ENCODE data around the gene TNFSF8.

TNFSF8 gene

DNA sequence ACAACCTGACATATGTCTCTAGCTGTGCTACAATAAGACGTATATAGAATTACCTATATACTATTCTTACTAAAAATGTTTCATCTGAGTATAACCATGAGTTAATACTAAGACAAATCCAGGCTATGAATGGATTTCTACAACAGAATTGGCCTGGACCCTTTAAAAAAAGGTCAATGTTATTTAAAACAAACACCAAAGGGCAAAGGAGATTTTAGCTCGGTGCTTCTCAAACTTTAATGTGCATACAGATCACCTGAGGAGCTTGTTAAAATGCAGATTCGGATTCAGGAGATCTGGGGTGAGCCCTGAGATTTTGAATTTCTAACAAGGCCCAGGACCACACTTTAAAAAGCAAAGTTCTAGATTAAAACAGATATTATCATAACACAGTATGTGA, 6.5 kb downstream of the TNFSF8 start:
- H3K27me3 Mint-ChIP-seq: peaks cover 9% of the 10 kb centered on the region
- no peak overlapping the region for H3K4me3 Mint-ChIP-seq
- H3K4me1 Mint-ChIP-seq: peaks cover 39% of the 10 kb centered on the region
- no peaks in the 10 kb centered on the region for H3K9me3 Mint-ChIP-seq
- no peak overlapping the region for H3K27ac Mint-ChIP-seq
- ATAC-seq: no peak
- H3K36me3 Mint-ChIP-seq: no peaks in the 10 kb centered on the region

DNA sequence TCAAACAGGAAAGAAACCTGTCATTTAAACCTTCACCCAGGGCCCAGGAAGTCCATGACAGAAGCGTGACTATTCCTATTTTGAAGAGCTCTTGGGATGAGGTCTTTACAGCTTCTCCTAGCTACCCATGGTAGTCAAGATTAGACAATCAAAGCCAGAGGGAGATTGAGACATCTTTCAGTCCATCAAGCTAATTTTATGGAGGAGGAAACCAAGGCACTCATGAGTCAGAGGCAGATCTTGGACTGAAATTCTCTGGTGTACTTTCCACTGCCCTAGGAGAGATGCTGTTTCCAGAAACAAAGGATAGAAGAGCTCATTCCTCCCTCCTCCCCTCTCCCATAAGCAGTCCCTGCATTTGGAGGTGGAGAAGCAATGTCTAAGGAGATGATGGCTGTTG, 9.2 kb downstream of the TNFSF8 start:
- Mint-ChIP-seq H3K27ac (no peak overlapping the region), H3K9me3 (no peaks in the 10 kb centered on the region), H3K36me3 (no peaks in the 10 kb centered on the region), H3K27me3 (peaks cover 9% of the 10 kb centered on the region), H3K4me1 (peaks cover 25% of the 10 kb centered on the region), H3K4me3 (no peak overlapping the region)
- ATAC-seq: no peak

DNA sequence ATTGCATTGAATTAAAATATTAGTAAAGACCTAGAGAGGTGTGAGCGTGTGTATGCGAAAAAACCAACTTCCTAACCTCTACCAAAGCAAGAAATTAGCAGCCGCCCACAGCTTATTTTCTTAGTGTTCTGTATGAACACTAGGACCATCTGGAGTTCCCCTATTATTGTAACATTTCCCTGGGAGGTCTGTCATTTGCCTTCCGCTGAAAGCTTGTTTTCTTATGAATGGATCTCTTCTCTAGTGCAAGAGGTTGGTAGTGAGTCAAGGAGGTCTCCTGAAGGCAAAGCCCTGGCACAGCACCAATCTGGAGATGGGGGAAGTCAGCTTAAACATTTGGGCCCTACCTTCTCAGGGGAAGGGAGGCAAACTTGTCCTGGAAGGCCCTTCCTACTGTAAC, 10.8 kb downstream of the TNFSF8 start:
- peaks cover 17% of the 10 kb centered on the region for H3K4me1 Mint-ChIP-seq
- H3K4me3 Mint-ChIP-seq: no peak overlapping the region

DNA sequence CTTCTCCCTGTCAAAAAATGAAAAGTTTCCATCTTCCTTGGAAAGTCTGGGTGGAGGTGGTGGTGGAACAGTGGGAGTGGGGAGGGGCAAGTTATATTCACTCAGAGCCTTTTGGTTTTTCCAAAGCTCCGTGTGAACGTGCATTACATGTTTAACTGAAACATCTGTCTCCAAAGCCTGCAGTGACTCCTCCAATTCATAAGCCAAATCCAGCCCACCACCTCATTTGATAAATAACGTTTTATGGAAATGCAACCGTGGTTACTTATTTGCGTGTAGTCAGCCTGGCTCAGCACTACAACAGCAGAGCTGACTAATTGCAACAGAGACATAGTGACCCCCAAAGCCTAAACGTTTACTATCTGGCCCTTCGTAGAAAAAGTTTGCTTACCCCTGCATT, 13.9 kb downstream of the TNFSF8 start:
- Mint-ChIP-seq H3K27me3 (no peaks in the 10 kb centered on the region), H3K4me3 (no peak overlapping the region), H3K9me3 (no peaks in the 10 kb centered on the region), H3K27ac (no peak overlapping the region), H3K4me1 (peaks cover 17% of the 10 kb centered on the region), H3K36me3 (no peaks in the 10 kb centered on the region)
- ATAC-seq: no peak

More for the DNA sequence above, 10.8 kb downstream of the TNFSF8 start:
- no peak overlapping the region for H3K27ac Mint-ChIP-seq
- no peaks in the 10 kb centered on the region for H3K36me3 Mint-ChIP-seq
- H3K9me3 Mint-ChIP-seq: no peaks in the 10 kb centered on the region
- peaks cover 9% of the 10 kb centered on the region for H3K27me3 Mint-ChIP-seq
- ATAC-seq: peak; percentile 61

DNA sequence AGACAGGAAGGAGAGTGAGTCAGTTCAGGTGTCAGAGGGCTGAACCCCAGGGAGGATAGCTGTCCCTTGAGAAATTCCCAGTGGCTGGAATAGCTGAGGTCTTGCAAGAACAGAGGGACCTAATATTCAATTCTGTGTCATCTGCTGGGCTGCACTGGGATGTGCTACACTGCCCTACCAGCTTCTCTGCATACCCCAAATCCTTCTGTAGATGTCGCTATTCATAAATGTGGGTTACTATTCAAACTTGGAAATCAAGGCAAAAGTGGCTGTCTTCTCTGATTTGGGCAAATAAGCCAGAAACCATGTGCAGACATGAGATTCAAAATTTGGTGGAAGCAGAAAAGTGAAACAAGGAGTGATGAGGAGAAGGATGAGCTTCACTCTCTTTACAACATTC, 16.3 kb downstream of the TNFSF8 start:
- no peak for ATAC-seq
- H3K27ac Mint-ChIP-seq: no peak overlapping the region
- no peaks in the 10 kb centered on the region for H3K27me3 Mint-ChIP-seq
- H3K4me1 Mint-ChIP-seq: peaks cover 23% of the 10 kb centered on the region
- no peaks in the 10 kb centered on the region for H3K9me3 Mint-ChIP-seq
- H3K36me3 Mint-ChIP-seq: no peaks in the 10 kb centered on the region
- H3K4me3 Mint-ChIP-seq: no peak overlapping the region

DNA sequence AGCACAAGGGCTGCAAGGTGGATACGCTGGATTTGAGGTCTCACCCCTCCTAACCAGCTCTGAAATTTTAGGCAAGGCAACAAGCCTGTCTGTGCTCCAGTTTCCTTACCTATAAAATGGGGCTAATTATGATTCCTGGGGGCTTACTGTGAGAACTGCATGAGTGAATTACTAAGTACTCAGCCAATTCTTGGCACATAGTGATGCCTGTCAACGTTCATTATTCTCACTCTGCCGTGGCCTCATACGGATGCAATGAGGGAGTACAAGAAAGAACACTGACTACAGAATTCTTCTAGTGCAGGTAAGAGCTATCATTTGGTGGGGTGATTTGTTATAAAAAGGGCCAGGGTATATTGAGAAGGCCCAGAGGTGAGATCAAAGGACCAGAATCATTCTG, 16.7 kb downstream of the TNFSF8 start:
- Mint-ChIP-seq H3K4me3 (no peak overlapping the region), H3K36me3 (no peaks in the 10 kb centered on the region), H3K9me3 (no peaks in the 10 kb centered on the region), H3K27ac (no peak overlapping the region), H3K27me3 (no peaks in the 10 kb centered on the region), H3K4me1 (peaks cover 27% of the 10 kb centered on the region)
- no peak for ATAC-seq

DNA sequence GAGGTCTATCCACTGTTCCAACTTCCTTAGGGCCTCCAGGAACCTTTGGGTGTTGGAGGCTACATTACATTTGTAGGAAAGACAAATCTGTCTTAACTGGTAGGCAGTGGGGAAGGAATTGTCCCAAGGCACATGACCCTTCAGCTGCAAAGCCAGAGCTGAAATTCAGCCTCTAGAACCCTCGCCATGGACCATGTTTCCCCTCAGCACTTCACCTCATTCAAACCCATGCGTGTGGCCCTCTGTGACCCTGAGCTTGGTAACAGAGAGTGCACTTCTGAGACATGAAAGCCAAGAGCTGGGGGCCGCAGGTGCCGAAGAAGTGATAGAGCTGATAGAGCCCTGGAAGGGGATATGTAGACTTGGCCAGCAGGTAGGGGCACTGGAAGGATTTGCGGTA, 17.2 kb downstream of the TNFSF8 start:
- Mint-ChIP-seq H3K27ac (no peak overlapping the region), H3K4me1 (peaks cover 32% of the 10 kb centered on the region), H3K4me3 (no peak overlapping the region), H3K36me3 (no peaks in the 10 kb centered on the region), H3K9me3 (no peaks in the 10 kb centered on the region), H3K27me3 (no peaks in the 10 kb centered on the region)
- no peak for ATAC-seq

DNA sequence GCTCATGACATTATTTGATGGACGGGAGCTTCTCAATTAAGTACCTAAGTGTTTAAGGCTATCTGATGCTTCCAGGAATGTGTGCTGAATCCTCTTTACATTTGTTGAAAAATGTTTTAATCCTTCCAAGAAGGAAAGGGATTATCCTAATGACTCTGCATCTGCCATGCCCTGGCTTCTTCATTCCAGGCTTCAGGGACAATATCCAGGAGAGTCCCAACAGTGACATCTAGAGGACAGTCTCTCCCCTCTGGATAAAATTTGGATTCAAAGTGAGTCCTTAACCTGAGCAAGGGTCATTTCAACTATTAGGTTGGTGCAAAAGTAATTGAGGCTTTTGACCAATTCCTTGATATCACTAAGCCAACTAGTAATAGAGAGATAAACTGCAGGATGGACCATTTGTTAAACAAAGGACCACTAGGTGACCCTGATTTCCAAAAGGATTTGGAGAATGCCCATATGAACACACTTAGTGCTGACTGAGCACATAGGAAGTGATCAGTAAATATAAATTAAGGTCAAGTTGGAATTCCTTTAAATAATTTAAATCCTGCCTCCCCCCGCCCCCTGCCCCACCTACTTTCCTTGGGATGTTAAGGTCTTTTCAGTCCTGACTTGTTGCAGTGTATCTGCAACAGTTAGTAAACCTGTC, 19.1 kb downstream of the TNFSF8 start:
- H3K4me1 Mint-ChIP-seq: peaks cover 48% of the 10 kb centered on the region
- H3K4me3 Mint-ChIP-seq: no peak overlapping the region
- no peaks in the 10 kb centered on the region for H3K36me3 Mint-ChIP-seq
- H3K9me3 Mint-ChIP-seq: no peaks in the 10 kb centered on the region
- no peak for ATAC-seq
- H3K27ac Mint-ChIP-seq: no peak overlapping the region
- no peaks in the 10 kb centered on the region for H3K27me3 Mint-ChIP-seq

DNA sequence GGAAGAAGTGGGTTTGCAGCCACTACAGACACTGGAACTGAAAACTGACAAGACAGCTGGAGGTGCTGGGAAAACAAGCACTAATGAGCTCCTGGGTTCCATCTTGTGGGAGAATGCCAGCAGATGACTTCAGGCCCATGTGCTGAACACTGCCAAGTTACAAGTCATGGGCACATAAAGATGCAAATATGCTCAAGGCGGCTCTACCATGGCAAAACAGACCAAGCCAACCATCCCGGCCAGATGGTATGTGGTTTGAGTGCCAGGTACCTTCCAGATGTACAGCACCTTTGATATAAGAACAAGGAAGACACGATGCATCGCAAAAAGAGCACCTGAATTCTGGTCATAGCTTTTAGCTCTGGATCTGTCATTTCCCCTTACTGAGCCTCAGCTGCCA, 19.9 kb downstream of the TNFSF8 start:
- ATAC-seq: no peak
- no peak overlapping the region for H3K4me3 Mint-ChIP-seq
- peaks cover 48% of the 10 kb centered on the region for H3K4me1 Mint-ChIP-seq
- no peaks in the 10 kb centered on the region for H3K9me3 Mint-ChIP-seq
- no peaks in the 10 kb centered on the region for H3K36me3 Mint-ChIP-seq
- peak overlapping the region; percentile 95 for H3K27ac Mint-ChIP-seq
- H3K27me3 Mint-ChIP-seq: no peaks in the 10 kb centered on the region

DNA sequence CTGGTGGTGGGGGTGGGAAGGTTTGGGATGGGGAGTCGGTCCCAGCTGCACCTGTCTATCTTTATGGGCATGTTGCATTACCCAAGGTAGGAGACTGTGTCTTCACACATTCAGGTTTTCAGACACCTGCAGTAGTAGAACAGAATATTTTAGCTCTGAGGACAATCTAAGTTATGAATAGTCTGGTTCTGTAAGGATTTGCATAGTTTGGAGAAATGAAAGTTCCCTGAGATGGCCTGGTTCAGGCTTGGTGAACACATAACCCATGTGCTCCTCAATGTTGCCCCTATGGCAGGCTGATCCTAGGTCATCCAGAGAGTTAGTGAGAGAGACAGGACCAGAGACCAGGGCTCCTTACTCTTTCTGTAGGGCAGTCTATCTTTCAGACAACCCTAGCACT, 20.7 kb downstream of the TNFSF8 start:
- Mint-ChIP-seq H3K27me3 (no peaks in the 10 kb centered on the region), H3K4me3 (no peak overlapping the region), H3K27ac (peak overlapping the region; percentile 95), H3K9me3 (no peaks in the 10 kb centered on the region), H3K36me3 (no peaks in the 10 kb centered on the region), H3K4me1 (peaks cover 43% of the 10 kb centered on the region)
- ATAC-seq: peak; percentile 61

DNA sequence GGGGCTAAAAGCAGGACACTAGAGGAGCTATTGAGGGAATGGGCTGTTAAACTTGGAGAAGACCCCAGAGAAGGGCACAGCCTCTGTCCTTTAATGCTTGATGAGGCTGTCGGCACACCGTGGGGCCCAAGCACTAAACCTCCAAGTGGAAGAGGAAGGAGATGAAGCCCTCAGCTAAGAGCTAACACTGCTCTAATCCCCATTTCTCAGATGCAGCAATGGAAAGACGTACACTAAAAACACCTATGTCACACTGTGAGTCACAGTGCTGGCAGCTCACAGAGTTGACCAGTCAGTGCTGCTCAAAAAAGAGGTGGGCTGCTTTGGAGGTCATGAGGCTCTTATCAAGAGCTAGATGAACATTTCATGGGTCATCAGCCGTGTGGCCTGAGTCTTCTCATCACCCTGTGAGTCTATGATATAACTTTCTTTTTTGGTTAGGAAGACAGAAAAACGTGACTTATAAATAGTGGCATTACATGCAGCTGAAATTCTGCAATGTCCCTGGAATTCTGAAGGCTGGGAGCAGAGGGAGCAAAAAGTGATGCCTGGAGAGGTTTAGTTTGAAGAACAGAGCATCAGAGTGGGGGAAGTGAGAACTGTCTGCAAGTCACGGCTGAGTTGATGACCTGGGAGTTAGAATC, 21.5 kb downstream of the TNFSF8 start:
- peaks cover 40% of the 10 kb centered on the region for H3K4me1 Mint-ChIP-seq
- ATAC-seq: peak; percentile 79
- H3K27me3 Mint-ChIP-seq: no peaks in the 10 kb centered on the region
- peak overlapping the region; percentile 95 for H3K27ac Mint-ChIP-seq
- H3K9me3 Mint-ChIP-seq: no peaks in the 10 kb centered on the region
- no peaks in the 10 kb centered on the region for H3K36me3 Mint-ChIP-seq
- H3K4me3 Mint-ChIP-seq: peak overlapping the region; percentile 53

DNA sequence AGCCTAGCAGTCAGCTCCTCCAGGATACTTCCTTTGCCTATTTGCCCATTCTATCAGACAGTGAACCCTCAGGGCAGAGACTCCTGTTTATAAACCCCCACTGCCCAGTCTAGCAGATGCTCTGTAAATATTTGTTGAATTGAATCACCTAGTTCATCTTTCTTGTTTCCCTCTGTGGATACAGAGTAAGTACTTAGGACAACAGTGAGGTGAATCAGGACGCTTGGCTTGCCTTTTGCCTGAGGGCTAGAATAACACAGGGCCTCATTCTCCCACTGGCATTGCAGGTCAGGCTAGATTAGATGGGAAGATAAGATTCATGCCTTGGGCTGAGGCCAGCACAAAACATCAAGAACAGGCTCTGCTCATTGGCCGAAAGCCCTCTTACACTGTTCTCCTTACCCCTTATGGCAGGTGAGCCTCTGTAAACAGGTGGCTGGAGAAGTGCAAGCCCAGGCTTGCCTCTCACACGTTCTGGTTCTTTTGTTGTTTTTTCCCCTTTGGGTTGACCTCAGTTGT, 22.2 kb downstream of the TNFSF8 start:
- no peaks in the 10 kb centered on the region for H3K27me3 Mint-ChIP-seq
- peak overlapping the region; percentile 95 for H3K27ac Mint-ChIP-seq
- H3K9me3 Mint-ChIP-seq: no peaks in the 10 kb centered on the region
- ATAC-seq: peak; percentile 83
- peaks cover 45% of the 10 kb centered on the region for H3K4me1 Mint-ChIP-seq
- H3K4me3 Mint-ChIP-seq: peak overlapping the region; percentile 53
- H3K36me3 Mint-ChIP-seq: no peaks in the 10 kb centered on the region

DNA sequence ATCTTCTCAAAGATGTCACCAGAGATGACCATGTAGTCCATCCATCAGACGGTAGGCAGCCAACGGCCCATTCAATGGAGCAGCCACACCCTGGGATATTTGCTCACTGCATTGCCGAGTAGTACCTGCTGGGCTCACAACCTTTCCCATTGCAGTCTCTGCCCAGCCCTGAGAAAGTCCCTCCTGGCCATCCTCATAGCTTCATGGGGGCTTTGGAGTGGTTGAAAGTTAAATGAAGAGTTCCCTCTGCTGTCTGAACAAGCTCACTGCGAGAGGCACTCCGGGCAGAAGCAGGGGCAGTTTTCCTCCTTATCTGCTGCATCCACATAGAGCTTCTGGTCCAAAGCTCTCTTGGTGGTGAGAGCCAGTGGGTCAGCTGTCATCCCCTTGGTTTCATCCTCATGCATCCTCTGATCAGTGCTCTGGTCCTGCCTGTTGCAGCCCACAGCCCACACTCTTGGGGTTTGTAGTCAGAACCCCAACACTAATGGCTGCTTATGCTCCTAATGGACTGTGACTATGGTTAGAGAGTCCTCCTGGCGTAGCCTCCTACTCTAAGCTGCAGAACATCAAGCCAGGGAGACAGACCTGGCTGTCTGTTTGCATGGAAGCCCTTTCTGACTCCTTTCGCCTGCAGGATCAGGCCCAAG, 23.3 kb downstream of the TNFSF8 start:
- H3K4me3 Mint-ChIP-seq: no peak overlapping the region
- H3K27ac Mint-ChIP-seq: peak overlapping the region; percentile 3
- peaks cover 53% of the 10 kb centered on the region for H3K4me1 Mint-ChIP-seq
- no peak for ATAC-seq
- H3K36me3 Mint-ChIP-seq: no peaks in the 10 kb centered on the region
- H3K9me3 Mint-ChIP-seq: no peaks in the 10 kb centered on the region
- H3K27me3 Mint-ChIP-seq: no peaks in the 10 kb centered on the region

DNA sequence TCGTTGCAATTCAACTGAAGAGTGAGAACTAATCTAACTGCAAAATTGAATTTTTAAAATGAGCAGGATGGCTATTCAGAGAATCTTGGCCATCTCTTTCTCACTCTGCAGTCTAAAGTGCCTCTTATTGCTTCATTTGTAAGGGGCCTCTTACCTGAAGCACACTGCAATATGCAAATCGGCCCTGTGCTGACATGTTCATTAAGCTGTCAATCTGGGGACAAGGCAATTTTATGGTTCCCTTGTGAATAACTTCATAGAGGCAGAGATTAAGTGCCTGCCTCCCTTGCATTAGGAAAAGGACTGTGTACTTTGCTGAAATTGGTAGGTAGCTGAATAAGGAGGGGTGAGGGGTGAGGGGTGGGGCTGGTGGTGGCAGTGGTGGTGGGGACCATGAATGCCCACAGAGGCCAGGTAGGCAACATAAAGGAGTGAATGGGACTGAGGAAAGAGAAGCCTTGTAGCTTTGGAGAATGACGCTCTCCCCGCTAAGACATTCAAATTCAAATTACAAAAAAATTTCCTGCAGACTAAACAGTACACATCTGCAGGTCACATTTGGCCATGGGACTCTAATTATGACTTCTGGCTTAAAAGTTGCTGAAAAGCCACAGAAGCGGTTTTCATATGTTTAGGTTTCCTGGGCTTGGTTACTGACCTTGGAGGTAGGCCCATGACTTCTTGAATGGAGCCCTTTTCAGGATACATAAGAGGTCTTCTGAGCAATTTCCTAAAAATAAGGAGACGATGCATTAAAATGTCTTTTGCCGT, 25.0 kb downstream of the TNFSF8 start:
- Mint-ChIP-seq H3K27me3 (no peaks in the 10 kb centered on the region), H3K4me3 (no peak overlapping the region), H3K36me3 (no peaks in the 10 kb centered on the region), H3K4me1 (peaks cover 56% of the 10 kb centered on the region), H3K9me3 (no peaks in the 10 kb centered on the region), H3K27ac (no peak overlapping the region)
- no peak for ATAC-seq

DNA sequence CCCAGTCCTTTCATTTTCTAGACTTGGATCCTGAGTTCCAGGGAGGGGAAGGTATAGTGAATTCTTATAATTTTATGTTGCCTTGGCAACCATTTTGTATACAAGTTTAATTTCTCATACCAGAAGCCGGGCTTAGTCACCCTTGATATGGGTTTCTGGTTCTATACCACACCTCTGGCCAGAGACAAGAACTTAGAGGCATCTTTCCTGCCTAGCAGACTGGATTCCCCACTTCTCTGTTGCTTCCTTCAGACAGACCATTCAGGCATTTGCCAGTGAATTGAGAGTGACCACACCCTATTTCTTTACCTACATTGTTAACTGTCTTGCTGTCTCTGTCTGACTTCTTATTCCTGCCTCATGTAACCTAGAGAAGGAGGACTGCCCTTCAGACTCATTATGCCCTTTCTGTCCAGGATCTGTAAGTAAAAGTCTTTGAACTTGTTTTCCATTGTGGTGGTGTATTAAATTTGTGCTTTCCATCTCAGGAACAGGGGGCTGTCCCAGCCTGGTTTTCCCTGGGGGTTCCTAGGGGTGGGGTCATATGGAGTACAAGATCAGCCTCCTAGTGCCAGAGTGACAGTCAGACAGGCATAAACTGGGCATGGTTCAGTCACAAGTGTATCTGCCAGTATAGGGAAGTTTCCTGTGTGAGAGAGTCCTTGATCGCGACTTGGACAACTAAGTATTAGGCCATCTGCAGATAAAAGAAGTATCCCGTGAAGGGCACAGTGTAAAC, 27.4 kb downstream of the TNFSF8 start:
- peak overlapping the region; percentile 21 for H3K27ac Mint-ChIP-seq
- H3K9me3 Mint-ChIP-seq: no peaks in the 10 kb centered on the region
- no peak for ATAC-seq
- no peak overlapping the region for H3K4me3 Mint-ChIP-seq
- no peaks in the 10 kb centered on the region for H3K27me3 Mint-ChIP-seq
- peaks cover 32% of the 10 kb centered on the region for H3K4me1 Mint-ChIP-seq
- H3K36me3 Mint-ChIP-seq: no peaks in the 10 kb centered on the region

All from stimulated activated memory B cell treated with anti-CD40 and anti-IgM and Interleukin-4, amounts not matched to agents 10 μg/mL and 1 μg/mL and 100 μg/mL, for 72 hours (primary cell).